Measurements from ENCODE around the gene ANKRD42. TPM values are rescaled to one million over a fixed set of nuclear protein-coding genes. Genes with fewer than 3 reads are reported as not detected.
A peak's percentile ranks its signal among the peaks of the same experiment; 100 is the strongest.

The ANKRD42 gene
- total RNA-seq = 4.0 and 4.1 TPM in 2 replicates

DNA sequence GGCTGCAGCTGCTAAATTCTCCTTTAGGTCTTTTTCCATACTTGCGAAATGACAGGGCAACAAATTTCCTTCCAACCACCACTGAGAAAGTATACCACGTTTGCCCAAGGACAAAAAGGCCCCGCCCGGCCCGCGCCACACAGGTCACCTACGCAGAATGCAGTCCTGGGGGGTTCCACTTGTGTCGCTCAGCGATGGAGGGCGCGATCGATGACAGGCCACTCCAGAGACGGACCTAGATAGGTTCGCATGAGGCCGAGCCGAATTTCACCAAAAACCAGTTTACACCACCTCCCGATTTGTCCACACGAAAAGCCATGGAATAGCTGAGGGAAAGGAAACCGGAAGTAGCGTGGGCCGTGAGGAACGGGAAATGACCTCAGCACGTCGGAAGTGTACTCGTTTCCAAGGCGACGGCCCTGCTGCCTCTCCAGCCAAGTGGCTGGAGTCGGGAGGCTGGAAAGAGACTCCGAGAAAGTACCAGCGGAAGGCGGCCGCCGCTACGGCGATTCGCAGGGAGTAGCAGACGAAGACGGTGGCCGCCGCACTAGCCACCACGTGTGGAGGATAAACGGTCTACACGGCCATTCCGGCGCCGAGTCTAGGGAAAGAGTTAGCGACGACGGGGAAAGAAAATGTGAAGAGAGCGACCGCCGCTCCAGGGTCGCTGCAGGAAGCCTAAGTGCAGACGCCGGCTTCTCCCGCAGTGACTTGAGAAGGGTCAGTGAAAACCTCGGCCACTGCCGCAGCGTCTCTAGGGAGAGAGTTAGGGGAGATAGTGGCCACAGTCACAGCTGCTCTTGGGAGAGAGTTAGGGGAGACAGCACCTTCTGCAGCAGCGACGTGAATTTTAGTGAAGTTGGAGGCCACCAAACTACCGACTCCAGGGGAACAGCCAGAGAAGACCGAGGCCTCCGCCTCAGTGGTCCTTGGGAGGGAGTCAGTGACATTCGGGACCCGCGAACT, at the start of gene ANKRD42:
ANKRD42 (plus strand) TSS at position 398 of the 966 bp plus-strand sequence. CDS start 959 bp downstream, outside the sequence.
- peak; percentile 96 for DNase-seq

DNA sequence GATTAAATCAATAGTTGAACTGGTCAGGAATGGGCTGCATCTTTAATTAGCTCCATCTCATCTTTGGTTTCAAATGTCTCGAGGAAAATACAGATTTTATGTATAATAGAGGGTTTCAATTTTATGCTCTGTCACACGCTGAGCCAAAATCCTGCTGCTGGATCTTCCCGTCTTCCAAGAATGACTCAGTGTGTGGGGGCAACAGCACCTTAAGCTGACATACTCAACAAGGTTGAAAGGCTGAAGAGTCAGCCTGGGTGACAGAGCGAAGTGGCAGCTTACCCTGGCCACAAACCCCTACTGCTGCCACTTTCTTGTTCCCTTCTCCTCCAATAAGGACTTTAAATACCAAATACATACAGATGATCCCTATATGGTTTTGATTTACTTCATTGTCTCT, 45.6 kb upstream of the ANKRD42 start:
- H3K4me3 Mint-ChIP-seq = no peak overlapping the region
- H3K4me1 Mint-ChIP-seq = no peaks in the 10 kb centered on the region
- intact Hi-C loops (cut with micrococcal nuclease) = no loop called here
- no peaks in the 10 kb centered on the region for H3K9me3 Mint-ChIP-seq
- no peaks in the 10 kb centered on the region for H3K36me3 Mint-ChIP-seq (ENCODE audit: low read depth)
- no peak overlapping the region for H3K27ac Mint-ChIP-seq
- peaks cover 9% of the 10 kb centered on the region for H3K27me3 Mint-ChIP-seq
- no peak for DNase-seq

More for the DNA sequence above, at the start of gene ANKRD42:
- Mint-ChIP-seq H3K27me3 (no peaks in the 10 kb centered on the region), H3K4me3 (peak within 1 kb of the TSS; percentile 95), H3K4me1 (peaks cover 33% of the 10 kb centered on the region), H3K27ac (peak within 1 kb of the TSS; percentile 90), H3K36me3 (ENCODE audit: low read depth) (peaks cover 31% of the 10 kb centered on the region), H3K9me3 (no peaks in the 10 kb centered on the region)
- intact Hi-C loops (cut with micrococcal nuclease) = loop anchor here (1.0 to 5.0 kb wide), 7 partner anchors 15 to 292 kb away; partner anchors contain the start of genes CCDC90B, DDIAS and RAB30

GRCh38 chr11:83150450-83150849, 43.1 kb upstream of the ANKRD42 start:
- no peak overlapping the region for H3K27ac Mint-ChIP-seq
- no peak overlapping the region for H3K4me3 Mint-ChIP-seq
- H3K9me3 Mint-ChIP-seq = no peaks in the 10 kb centered on the region
- H3K36me3 Mint-ChIP-seq (ENCODE audit: low read depth) = no peaks in the 10 kb centered on the region
- no peak for DNase-seq
- peaks cover 7% of the 10 kb centered on the region for H3K4me1 Mint-ChIP-seq
- intact Hi-C loops (cut with micrococcal nuclease) = no loop called here
- H3K27me3 Mint-ChIP-seq = peaks cover 6% of the 10 kb centered on the region

GRCh38 chr11:83151274-83151977, 42.1 kb upstream of the ANKRD42 start:
- Mint-ChIP-seq H3K36me3 (ENCODE audit: low read depth) (no peaks in the 10 kb centered on the region), H3K27ac (no peak overlapping the region), H3K27me3 (peaks cover 6% of the 10 kb centered on the region), H3K4me1 (peaks cover 11% of the 10 kb centered on the region), H3K9me3 (no peaks in the 10 kb centered on the region), H3K4me3 (no peak overlapping the region)
- intact Hi-C loops (cut with micrococcal nuclease) = no loop called here
- DNase-seq = peak; percentile 46

DNA sequence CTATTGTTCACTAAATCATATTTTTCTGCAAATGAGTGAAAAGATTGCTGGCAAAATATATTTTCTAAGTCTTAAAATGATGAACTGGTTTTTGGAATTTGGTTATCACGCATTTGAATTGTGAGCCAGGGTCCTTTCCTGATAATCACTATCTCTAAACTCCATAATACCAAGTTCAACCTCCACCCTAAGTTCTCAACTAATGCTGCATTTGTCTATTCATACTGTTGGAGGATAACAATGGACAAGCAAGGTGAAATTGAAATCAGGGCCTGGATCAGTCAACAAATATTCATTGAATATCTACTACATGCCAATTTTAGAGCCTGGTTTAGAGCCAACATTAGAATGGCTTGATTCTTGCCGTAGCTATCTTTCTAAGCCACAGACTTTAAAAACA, 41.2 kb upstream of the ANKRD42 start:
- H3K36me3 Mint-ChIP-seq (ENCODE audit: low read depth) = peaks cover 3% of the 10 kb centered on the region
- no peak overlapping the region for H3K27ac Mint-ChIP-seq
- H3K27me3 Mint-ChIP-seq = peaks cover 6% of the 10 kb centered on the region
- H3K4me1 Mint-ChIP-seq = peaks cover 11% of the 10 kb centered on the region
- intact Hi-C loops (cut with micrococcal nuclease) = no loop called here
- H3K4me3 Mint-ChIP-seq = no peak overlapping the region
- no peaks in the 10 kb centered on the region for H3K9me3 Mint-ChIP-seq
- DNase-seq = no peak

DNA sequence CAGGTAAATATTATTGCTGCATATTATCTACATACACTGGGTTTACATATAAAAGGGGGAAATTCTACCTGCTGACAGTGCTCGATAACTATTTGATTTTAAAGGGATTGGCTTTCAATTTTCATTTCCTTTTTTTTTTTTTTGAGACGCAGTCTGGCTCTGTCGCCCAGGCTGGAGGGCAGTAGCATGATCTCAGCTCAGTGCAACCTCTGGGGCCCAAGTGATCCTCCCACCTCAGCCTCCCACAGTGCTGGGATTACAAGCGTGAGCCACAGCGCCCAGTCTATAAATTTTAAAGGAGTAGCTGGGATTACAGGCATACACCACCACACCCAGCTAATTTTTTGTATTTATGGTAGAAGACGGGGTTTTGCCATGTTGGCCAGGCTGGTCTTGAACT, 39.7 kb upstream of the ANKRD42 start:
- Mint-ChIP-seq H3K36me3 (ENCODE audit: low read depth) (peaks cover 15% of the 10 kb centered on the region), H3K4me3 (no peak overlapping the region), H3K9me3 (no peaks in the 10 kb centered on the region), H3K4me1 (peaks cover 11% of the 10 kb centered on the region), H3K27me3 (no peaks in the 10 kb centered on the region), H3K27ac (no peak overlapping the region)
- intact Hi-C loops (cut with micrococcal nuclease) = no loop called here
- DNase-seq = no peak

GRCh38 chr11:83156144-83156995, 37.1 kb upstream of the ANKRD42 start:
- H3K4me3 Mint-ChIP-seq = peak overlapping the region; percentile 100
- H3K36me3 Mint-ChIP-seq (ENCODE audit: low read depth) = peaks cover 38% of the 10 kb centered on the region
- peaks cover 28% of the 10 kb centered on the region for H3K4me1 Mint-ChIP-seq
- peak overlapping the region; percentile 100 for H3K27ac Mint-ChIP-seq
- intact Hi-C loops (cut with micrococcal nuclease) = loop anchor here (1.0 to 5.0 kb wide), 8 partner anchors 37 to 255 kb away; partner anchors contain the start of genes ANKRD42, CCDC90B, DDIAS and RAB30
- H3K27me3 Mint-ChIP-seq = no peaks in the 10 kb centered on the region
- DNase-seq = no peak
- no peaks in the 10 kb centered on the region for H3K9me3 Mint-ChIP-seq

- intact Hi-C loops (cut with micrococcal nuclease) = loop anchor here (1.0 to 5.0 kb wide), 8 partner anchors 36 to 256 kb away; partner anchors contain the start of genes ANKRD42, CCDC90B, DDIAS and RAB30
- H3K36me3 Mint-ChIP-seq (ENCODE audit: low read depth) = peaks cover 46% of the 10 kb centered on the region
- peak; percentile 98 for DNase-seq
- no peaks in the 10 kb centered on the region for H3K27me3 Mint-ChIP-seq
- peak within 1 kb of the TSS; percentile 100 for H3K4me3 Mint-ChIP-seq
- peaks cover 35% of the 10 kb centered on the region for H3K4me1 Mint-ChIP-seq
- peak within 1 kb of the TSS; percentile 100 for H3K27ac Mint-ChIP-seq
- H3K9me3 Mint-ChIP-seq = no peaks in the 10 kb centered on the region
These were observed 36.4 kb upstream of the ANKRD42 start, which contains the start of gene PCF11 for GRCh38 chr11:83156996-83157593. TSS of gene PCF11 (plus strand) at chr11:83157131. CDS start at chr11:83157440, 309 bp downstream.

DNA sequence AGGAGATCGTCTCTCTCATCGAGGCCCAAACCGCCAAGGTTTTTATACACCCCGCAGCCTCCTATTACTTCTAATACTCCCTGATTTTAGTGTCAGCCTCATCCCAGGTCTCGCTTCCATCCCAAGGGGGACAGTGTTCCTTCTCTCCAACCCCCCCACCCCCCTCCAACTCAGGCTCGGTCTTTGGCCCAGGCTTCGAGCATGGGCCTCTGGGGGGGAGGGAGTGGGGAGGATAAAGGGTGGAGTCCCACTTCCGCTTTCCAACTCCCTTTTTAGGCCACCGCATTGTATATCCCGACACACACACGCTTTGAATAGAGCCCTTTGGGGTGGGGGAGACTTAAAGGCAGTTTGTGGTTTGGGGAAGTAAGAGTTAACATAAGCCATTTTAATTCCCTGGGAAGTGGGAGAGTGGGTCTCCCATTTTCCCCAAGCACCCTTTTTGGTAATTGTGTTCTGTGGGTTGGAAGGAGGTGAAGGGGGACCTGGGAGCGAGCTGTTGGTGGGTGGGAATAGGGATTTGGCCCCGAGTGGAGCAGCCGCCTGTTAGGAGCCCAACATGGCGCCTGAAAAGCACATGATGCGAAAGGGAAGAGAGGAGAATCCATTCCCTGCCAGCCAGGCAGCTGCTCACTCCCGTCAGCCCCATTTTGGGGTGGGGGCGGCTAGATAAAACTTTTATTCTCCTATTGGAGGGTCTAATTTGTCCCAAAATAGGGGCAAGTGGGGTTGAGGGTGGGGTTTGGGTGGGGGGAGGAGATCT, 35.7 kb upstream of the ANKRD42 start:
- peaks cover 46% of the 10 kb centered on the region for H3K36me3 Mint-ChIP-seq (ENCODE audit: low read depth)
- H3K4me3 Mint-ChIP-seq = peak overlapping the region; percentile 100
- no peaks in the 10 kb centered on the region for H3K27me3 Mint-ChIP-seq
- no peaks in the 10 kb centered on the region for H3K9me3 Mint-ChIP-seq
- peaks cover 39% of the 10 kb centered on the region for H3K4me1 Mint-ChIP-seq
- intact Hi-C loops (cut with micrococcal nuclease) = loop anchor here (2.0 to 5.0 kb wide), 4 partner anchors 15 to 235 kb away; no protein-coding TSS in a partner anchor
- peak; percentile 85 for DNase-seq
- H3K27ac Mint-ChIP-seq = peak overlapping the region; percentile 100

DNA sequence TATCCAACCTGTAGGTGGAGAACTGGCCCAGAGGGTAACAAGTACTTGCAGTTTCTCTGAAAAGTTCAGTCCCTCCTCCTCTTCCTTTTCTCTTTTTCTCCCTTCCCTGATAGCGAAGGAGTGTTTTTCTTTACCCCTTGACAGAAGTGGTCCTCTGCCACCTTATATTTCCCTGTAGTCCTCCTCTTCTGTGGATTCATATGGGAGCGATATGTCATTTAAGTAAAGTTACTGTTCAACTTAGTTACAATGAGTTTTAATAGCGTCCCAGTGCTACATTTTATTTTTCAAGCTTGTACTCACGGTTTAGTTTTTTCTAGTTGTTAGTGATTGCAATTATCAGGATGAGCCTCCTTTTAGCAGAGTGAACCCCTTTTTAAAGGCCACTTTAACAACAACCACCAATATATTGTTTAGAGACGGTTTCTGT, 35.1 kb upstream of the ANKRD42 start:
- Mint-ChIP-seq H3K4me1 (peaks cover 40% of the 10 kb centered on the region), H3K36me3 (ENCODE audit: low read depth) (peaks cover 46% of the 10 kb centered on the region)

DNA sequence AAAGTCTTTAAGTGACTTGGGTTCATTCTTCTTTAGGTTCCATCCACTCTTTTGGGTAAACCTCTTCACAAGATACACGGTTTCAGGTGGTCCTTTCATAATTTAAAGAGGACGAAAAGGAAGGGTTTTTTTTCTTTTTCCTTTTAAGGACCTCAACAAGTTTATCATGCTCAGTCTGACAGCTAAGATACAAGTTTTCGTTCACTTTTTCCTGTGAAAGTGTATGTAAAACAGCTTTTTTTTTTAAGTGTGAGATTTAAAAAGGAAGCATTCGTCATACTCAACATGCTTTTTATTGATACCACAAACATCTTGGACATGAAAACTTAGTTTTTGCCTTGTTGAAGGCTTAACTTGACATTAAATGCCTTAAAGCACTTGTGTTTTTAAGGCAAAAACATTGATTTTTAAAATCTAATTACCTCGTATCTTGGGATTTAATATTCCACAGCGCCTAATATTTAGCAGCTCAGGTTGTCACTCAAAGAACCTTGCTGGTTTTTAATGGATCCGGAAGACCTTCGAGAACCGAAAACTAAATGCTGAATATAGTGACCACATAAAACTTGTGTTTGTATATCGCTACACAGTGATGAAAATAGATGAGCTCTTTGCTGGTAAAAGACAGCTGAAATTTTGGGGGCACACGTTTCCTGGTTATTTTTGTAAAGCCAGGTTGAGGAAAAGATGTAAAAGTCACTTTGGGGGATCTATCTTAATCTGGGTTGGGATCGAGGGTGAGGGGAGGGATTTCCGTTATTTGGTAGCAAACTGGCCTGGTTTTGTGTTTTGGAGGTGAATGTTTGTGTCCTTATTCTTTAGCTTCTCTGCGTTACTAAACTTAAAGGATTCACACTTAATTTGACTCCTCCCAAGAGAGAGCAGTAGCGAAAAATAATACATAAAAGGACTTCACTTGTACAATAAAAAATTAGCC, 34.3 kb upstream of the ANKRD42 start:
- peaks cover 49% of the 10 kb centered on the region for H3K36me3 Mint-ChIP-seq (ENCODE audit: low read depth)
- peak overlapping the region; percentile 62 for H3K27ac Mint-ChIP-seq
- H3K9me3 Mint-ChIP-seq = no peaks in the 10 kb centered on the region
- DNase-seq = no peak
- peaks cover 43% of the 10 kb centered on the region for H3K4me1 Mint-ChIP-seq
- intact Hi-C loops (cut with micrococcal nuclease) = loop anchor here (2.0 to 5.0 kb wide), 2 partner anchors 14 to 237 kb away; no protein-coding TSS in a partner anchor
- H3K27me3 Mint-ChIP-seq = no peaks in the 10 kb centered on the region
- H3K4me3 Mint-ChIP-seq = peak overlapping the region; percentile 100

More for the DNA sequence above, 35.1 kb upstream of the ANKRD42 start:
- H3K4me3 Mint-ChIP-seq = peak overlapping the region; percentile 100
- DNase-seq = no peak
- H3K9me3 Mint-ChIP-seq = no peaks in the 10 kb centered on the region
- no peaks in the 10 kb centered on the region for H3K27me3 Mint-ChIP-seq
- intact Hi-C loops (cut with micrococcal nuclease) = loop anchor here (2.0 to 5.0 kb wide), 2 partner anchors 14 to 236 kb away; no protein-coding TSS in a partner anchor
- H3K27ac Mint-ChIP-seq = peak overlapping the region; percentile 100
